NK-92 (cell line): Measurements from ENCODE around the gene SLC1A1.

ENCODE experiments used
- DNase-seq: peaks from one replicate; lab custom pipeline; 2025; ENCODE audit not compliant: unreplicated experiment; lab: John Stamatoyannopoulos, UW

SLC1A1 gene

GRCh38 chr9:4614627-4615026, 124.4 kb downstream of the SLC1A1 start:
- no peak for DNase-seq

GRCh38 chr9:4615251-4615650, 125.0 kb downstream of the SLC1A1 start:
- DNase-seq = no peak

GRCh38 chr9:4615778-4616177, 125.5 kb downstream of the SLC1A1 start:
- DNase-seq = no peak

GRCh38 chr9:4617752-4618151, 127.5 kb downstream of the SLC1A1 start:
- no peak for DNase-seq

GRCh38 chr9:4618700-4619099, 128.4 kb downstream of the SLC1A1 start:
- no peak for DNase-seq

GRCh38 chr9:4620057-4620765, 129.9 kb downstream of the SLC1A1 start:
- DNase-seq = no peak

- DNase-seq = no peak
These were observed 130.8 kb downstream of the SLC1A1 start for GRCh38 chr9:4620881-4621555.

GRCh38 chr9:4622016-4622415, 131.7 kb downstream of the SLC1A1 start:
- no peak for DNase-seq

- no peak for DNase-seq
These were observed 140.6 kb downstream of the SLC1A1 start for GRCh38 chr9:4630836-4631235.
